ENCODE measurements around the gene NUB1. TPM values are rescaled to one million over a fixed set of nuclear protein-coding genes. Genes with fewer than 3 reads are reported as not detected.

NUB1 gene
- total RNA-seq, 4 donors from 2014 or later = 45.9 to 59.1 (median 53.0) TPM

GRCh38 chr7:151402029-151402835, 60.6 kb downstream of the NUB1 start:
- no peak for TF ChIP-seq POLR2AphosphoS5 (IDR thresholded peaks at IDR 0.05)
- no peak for TF ChIP-seq POLR2A (IDR thresholded peaks at IDR 0.05; ENCODE audit: low read depth)
- no peak for TF ChIP-seq EP300 (IDR thresholded peaks at IDR 0.05)
- no peak for TF ChIP-seq CTCF (IDR thresholded peaks at IDR 0.05)
- Histone ChIP-seq H3K27me3 (peaks cover 0 to 18% (median 0%) of the 10 kb centered on the region in 4 donors), H3K27ac (replicated peaks in 1 of 4) (no peak overlapping the region), H3K9me3 (no peaks in the 10 kb centered on the region), H3K4me3 (no peak overlapping the region), H3K4me1 (peaks cover 3 to 15% (median 7%) of the 10 kb centered on the region in 4 donors), H3K36me3 (no peaks in the 10 kb centered on the region)
- intact Hi-C loops (cut with DNase I) = no loop called here
- 97% methylated on average over 16 of the region's 16 CpGs for WGBS
- no peak for DNase-seq (ENCODE audit: extremely low spot score)

GRCh38 chr7:151403764-151404163, 62.2 kb downstream of the NUB1 start:
- intact Hi-C loops (cut with DNase I) = no loop called here
- WGBS = 88% methylated on average over 9 of the region's 9 CpGs
- Histone ChIP-seq H3K9me3 (no peaks in the 10 kb centered on the region), H3K4me1 (peaks cover 3 to 18% (median 8%) of the 10 kb centered on the region in 4 donors), H3K36me3 (no peaks in the 10 kb centered on the region), H3K27me3 (peaks cover 0 to 33% (median 1%) of the 10 kb centered on the region in 4 donors), H3K27ac (replicated peaks in 1 of 4) (peak overlapping the region in 2 of 4 donors; percentile 16 to 37), H3K4me3 (no peak overlapping the region)
- DNase-seq (ENCODE audit: extremely low spot score) = no peak
- no peak for TF ChIP-seq EP300 (IDR thresholded peaks at IDR 0.05)
- no peak for TF ChIP-seq POLR2A (IDR thresholded peaks at IDR 0.05; ENCODE audit: low read depth)
- TF ChIP-seq POLR2AphosphoS5 (IDR thresholded peaks at IDR 0.05) = no peak
- TF ChIP-seq CTCF (IDR thresholded peaks at IDR 0.05) = no peak

GRCh38 chr7:151404216-151405011, 62.8 kb downstream of the NUB1 start:
- peak overlapping the region; percentile 22 to 37 (median 28) for H3K27ac ChIP-seq (replicated peaks in 1 of 4)
- peak in 1 of 2 donors; percentile 28 for TF ChIP-seq POLR2AphosphoS5 (IDR thresholded peaks at IDR 0.05)
- TF ChIP-seq EP300 (IDR thresholded peaks at IDR 0.05) = no peak
- TF ChIP-seq POLR2A (IDR thresholded peaks at IDR 0.05; ENCODE audit: low read depth) = no peak
- TF ChIP-seq CTCF (IDR thresholded peaks at IDR 0.05) = no peak
- intact Hi-C loops (cut with DNase I) = no loop called here
- H3K4me3 ChIP-seq = no peak overlapping the region
- H3K4me1 ChIP-seq = peaks cover 4 to 24% (median 14%) of the 10 kb centered on the region in 4 donors
- no peaks in the 10 kb centered on the region for H3K9me3 ChIP-seq
- no peak for DNase-seq (ENCODE audit: extremely low spot score)
- 65% methylated on average over 16 of the region's 18 CpGs for WGBS
- no peaks in the 10 kb centered on the region for H3K36me3 ChIP-seq
- peaks cover 3 to 40% (median 7%) of the 10 kb centered on the region in 4 donors for H3K27me3 ChIP-seq

GRCh38 chr7:151405056-151405455, 63.4 kb downstream of the NUB1 start:
- Histone ChIP-seq H3K9me3 (no peaks in the 10 kb centered on the region), H3K27ac (replicated peaks in 1 of 4) (peak overlapping the region; percentile 22 to 34 (median 25)), H3K27me3 (peaks cover 10 to 42% (median 14%) of the 10 kb centered on the region in 4 donors), H3K4me3 (no peak overlapping the region), H3K36me3 (no peaks in the 10 kb centered on the region), H3K4me1 (peaks cover 11 to 30% (median 21%) of the 10 kb centered on the region in 4 donors)
- 82% methylated on average over 9 of the region's 9 CpGs for WGBS
- DNase-seq (ENCODE audit: extremely low spot score) = no peak
- TF ChIP-seq EP300 (IDR thresholded peaks at IDR 0.05) (no peak), CTCF (IDR thresholded peaks at IDR 0.05) (no peak), POLR2A (IDR thresholded peaks at IDR 0.05; ENCODE audit: low read depth) (no peak), POLR2AphosphoS5 (IDR thresholded peaks at IDR 0.05) (no peak)
- intact Hi-C loops (cut with DNase I) = no loop called here
